ENCODE measurements around the gene PHETA1.
"Not testable (repeated sequence)": the region's sequence is repeated elsewhere in the genome, so short reads cannot be mapped to it uniquely, and the experiment has no call there.

Gene PHETA1

DNA sequence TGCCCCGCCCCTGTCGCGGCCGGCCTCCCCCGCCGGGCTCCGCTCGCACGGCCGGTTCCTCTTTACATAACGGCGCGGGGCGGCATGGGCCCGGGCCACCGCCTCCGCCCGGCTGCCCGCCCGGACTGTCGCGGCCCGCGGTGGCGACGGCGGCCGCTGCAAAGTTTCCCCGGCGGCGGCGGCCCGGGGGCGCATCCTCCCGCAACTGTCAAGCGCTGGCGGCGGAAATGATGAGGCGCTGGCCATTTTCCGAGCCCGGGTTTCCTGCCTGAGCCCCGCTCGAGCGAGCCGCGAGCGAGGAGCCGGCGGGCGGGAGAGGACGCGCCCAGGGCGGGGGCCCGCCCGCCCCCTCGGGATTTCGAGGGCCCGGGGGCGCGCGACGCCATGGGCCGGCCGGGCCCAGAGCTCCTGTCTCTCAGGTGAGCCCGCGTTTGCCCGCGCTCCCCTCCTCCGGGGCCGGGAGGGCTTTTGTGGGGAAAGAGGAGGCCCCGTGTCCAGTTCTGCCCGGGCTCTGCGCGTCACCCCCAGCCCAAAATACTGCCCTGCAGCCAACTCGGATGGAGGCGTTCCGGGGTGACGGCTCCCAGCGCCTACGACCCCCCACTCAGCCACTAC is 37.1 kb upstream of the PHETA1 start, which contains the start of gene SH2B3:
Gene SH2B3, plus strand, starts transcription at position 65 of the 615 bp plus-strand sequence. CDS start 12,223 bp downstream, outside the sequence.
- peak in 1 of 2 donors; percentile 51 for DNase-seq (ENCODE audit: low read depth in 1 of 2, low spot score in 1 of 2)

DNA sequence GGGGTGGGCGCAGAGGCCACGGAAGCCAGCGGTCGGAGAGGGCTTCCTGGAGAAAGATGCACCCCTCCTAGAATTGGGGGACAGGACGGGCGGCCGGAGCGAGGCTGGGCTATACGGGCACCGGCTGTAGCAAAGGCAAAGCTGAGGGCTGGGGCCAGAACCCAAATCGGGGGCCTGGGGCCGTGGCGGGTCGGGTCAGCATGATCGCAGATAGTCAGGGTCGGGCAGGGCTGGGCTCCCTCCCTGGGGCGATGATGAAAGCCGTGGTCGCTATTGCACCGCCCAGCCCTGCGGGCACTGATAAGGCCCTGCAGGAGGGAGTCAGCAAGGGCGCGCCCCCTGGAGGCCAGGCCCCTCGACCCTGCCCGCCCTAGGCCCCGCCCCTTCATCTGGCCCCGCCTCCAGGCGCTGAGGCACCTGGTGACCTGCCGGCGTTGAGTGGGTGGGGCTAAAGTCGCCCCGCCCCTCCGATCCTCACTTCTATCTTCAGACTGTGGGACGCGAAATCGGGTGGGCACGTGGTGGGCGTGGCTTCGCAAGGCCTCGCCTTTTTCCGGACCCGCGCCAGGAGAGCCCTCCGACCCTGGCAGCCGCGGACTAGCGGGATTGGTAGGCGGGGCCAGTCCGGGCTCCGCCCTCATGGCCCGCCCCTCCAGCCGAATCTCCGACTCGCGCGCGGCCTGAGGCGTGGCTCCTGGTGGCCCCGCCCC is 36.4 kb upstream of the PHETA1 start:
- DNase-seq (ENCODE audit: low read depth in 1 of 2, low spot score in 1 of 2): peak; percentile 97 to 98

DNA sequence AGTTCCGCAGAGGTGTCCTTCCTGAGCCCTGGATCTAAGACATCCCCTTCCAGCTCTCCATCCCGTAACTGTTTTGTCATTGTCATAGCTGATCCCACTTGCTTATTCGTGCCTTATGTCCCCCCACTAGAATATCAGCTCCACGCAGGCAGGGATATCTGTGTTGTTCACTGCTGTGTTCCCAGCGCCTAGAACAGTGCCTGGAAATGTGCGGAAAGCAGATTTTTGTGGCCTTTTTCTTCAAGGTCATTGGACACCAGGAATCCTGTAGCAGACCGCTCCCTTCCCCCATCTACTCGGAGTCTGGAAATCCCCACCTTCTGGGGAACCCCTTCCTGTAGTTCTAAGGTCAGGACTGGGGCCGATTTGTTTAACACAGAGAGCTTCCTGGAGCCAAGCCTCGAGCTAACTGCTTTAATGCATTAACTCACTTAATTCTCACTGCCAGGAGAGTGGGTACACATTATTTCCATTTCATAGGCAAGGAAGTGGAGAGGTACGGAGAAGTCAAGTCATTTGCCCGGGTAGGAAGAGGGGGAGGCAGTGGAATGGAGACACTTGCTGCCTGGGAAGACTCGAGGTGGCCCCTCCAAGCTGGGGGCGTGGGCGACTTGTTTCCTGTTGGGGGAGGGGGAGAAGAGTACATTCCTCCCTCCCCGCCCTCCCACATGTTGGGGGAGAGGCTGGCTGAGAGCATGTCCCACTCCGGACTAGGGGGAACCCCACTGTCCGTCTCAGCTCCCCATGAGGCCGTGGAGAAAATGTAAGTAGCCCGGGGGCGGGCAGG is 35.7 kb upstream of the PHETA1 start:
- peak in 1 of 2 donors; percentile 56 for DNase-seq (ENCODE audit: low read depth in 1 of 2, low spot score in 1 of 2)

DNA sequence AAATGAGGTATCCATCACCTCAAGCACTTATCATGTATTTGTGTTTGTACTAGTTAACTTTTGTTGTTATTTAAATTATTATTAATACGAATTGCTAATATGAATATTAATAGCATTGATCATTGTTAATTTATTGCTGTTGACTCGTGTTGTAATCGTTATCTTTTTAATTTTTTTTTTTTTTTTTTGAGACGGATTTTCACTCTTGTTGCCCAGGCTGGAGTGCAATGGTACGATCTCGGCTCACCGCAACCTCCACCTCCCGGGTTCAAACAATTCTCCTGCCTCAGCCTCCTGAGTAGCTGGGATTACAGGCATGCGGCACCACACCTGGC is 33.6 kb upstream of the PHETA1 start:
- not testable (repeated sequence) for DNase-seq (ENCODE audit: low read depth in 1 of 2, low spot score in 1 of 2)

DNA sequence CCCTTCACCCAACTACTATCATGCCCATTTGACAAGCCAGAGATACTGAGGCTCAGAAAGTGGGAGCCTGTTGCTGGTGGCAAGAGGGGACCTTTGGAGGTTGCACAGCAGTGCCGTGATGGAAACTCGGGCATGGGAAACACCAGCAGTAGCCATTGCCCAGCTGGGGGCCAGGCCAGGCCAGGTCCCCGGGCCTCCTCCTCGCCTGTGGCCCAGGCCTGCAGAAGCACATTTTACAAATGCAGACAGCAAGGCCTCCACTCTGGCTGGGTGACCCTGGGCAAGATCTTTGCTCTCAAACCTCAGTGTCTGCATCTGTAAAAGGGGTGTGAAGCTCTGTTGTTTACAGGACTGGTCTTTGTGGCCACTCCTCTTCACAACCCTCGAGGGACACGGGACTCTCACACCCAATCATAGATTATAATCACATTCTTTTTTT is 32.3 kb upstream of the PHETA1 start:
- no peak for DNase-seq (ENCODE audit: low read depth in 1 of 2, low spot score in 1 of 2)

DNA sequence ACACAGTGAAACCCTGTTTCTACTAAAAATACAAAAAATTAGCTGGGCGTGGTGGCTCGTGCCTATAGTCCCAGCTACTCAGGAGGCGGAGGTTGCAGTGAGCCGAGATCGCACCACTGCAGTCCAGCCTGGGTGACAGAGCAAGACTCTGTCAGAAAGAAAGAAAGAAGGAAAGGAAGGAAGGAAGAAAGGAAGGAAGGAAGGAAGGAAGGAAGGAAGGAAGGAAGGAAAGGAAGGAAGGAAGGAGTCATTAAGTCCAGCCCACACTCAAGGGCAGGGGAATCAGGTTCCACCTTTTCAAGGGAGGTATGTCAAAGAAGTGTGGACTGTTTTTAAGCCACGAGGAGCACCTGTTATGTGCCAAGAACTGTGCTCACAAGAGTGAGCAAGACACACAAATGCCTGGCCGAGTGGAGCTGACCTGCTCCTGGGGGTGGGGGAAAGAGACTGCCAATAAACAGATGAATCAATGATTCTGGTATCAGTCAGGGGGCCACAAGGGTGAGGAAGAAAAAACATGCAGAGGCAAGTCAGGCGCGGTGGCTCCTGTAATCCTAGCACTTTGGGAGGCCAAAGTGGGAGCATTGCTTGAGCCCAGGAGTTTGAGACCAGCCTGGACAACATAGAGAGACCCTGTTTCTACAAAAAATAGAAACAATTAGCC is 31.0 kb upstream of the PHETA1 start:
- DNase-seq (ENCODE audit: low read depth in 1 of 2, low spot score in 1 of 2): not testable (repeated sequence)

DNA sequence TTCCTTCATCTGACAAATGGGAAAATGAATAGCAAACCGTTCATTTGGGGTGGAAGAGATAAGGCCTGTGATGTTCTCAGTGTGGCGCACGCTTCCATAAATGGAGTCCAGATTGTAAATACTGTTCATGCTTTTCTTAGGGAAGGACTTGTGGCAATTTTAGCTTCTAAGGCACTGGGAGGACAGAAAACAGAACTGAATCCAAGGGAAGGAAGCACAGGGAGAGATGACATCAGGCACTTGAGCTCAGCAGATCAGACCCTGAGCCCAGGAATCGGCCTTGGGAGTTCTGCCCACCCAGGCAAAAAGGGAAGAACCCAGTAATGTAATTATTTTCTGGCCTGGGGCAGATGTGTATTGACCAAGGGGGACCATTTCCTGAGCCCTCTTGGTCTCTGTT is 29.6 kb upstream of the PHETA1 start:
- DNase-seq (ENCODE audit: low read depth in 1 of 2, low spot score in 1 of 2): no peak

DNA sequence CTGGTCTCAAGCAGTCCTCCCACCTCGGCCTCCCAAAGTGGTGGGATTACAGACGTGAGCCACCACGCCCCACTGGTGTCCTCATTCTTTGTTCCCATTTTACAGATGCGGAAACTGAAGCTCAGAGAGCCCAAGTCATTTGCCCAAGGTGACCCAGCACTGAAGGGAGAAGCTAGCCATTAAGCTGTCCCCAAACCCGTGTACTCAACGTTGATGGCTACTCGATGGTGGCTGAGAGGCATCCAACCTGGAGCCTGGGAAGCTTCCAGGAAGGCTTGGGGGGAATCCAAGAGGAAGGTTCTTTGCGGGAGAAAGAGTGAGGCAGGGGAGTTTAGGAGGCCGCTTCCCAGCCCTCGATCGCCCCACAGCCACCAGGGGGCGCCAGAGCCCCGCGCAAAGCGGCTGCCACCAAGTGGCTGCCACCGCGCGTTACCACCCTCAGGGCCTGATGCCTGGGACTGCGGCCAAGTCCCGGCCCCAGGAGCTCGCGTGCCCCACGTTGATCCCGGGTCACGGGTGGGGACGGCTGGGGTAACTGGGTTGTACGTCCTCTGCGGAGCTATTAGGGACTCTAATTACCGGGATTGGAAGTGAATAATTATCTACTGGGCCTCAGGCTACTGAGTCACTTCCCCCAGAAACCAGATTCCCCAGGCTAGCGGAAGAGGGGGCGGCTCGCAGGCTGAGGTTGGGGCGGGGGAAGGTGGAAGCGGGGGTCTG is 28.0 kb upstream of the PHETA1 start:
- peak; percentile 85 to 88 for DNase-seq (ENCODE audit: low read depth in 1 of 2, low spot score in 1 of 2)

DNA sequence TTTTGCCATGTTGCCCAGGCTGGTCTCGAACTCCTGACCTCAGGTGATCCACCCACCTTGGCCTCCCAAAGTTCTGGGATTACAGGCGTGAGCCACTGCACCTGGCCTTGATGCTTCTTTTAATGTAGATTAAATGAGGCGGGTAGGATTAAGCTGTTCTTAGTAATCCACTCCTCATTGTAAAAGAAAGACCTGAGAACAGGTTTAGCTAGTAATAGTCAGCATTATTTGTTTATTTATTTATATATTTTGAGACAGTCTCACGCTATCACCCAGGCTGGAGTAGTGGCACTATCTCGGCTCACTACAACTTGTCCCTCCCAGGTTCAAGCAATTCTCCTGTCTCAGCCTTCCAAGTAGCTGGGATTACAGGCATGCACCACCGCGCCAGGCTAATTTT is 27.4 kb upstream of the PHETA1 start:
- DNase-seq (ENCODE audit: low read depth in 1 of 2, low spot score in 1 of 2): not testable (repeated sequence)

DNA sequence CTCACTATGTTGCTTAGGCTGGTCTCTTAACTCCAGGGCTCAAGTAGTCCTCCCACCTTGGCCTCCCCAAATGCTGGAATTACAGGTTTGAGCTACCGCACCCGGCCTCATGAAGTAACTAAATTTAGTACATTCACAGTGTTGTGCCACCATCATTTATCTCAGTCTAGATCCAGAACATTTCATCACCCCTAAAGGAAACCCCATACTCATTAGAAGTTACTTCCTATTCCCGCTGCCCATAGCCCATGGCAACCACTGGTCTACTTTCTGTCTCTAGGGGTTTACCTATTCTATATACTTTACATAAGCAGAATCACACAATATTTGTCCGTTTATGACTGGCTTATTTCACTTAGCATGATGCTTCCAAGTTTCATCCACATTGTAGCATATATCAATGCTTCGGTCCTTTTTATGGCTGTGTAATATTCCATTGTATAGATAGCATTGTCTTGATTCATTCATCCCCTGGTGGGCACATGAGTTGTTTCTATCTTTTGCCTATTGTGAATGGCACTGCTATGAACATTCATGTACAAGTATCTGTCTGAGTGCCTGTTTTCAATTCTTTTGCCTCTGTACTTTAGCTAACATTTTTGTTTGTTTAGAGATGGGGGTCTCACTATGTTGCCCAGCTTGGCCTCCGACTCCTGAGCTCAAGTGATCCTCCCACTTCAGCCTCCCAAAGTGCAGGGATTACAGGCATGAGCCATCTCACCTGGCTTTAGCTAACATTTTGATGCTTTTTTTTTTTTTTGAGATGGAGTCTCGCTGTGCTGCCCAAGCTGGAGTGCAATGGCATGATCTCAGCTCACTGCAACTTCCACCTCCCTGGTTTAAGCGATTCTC is 26.7 kb upstream of the PHETA1 start:
- DNase-seq (ENCODE audit: low read depth in 1 of 2, low spot score in 1 of 2): no peak

DNA sequence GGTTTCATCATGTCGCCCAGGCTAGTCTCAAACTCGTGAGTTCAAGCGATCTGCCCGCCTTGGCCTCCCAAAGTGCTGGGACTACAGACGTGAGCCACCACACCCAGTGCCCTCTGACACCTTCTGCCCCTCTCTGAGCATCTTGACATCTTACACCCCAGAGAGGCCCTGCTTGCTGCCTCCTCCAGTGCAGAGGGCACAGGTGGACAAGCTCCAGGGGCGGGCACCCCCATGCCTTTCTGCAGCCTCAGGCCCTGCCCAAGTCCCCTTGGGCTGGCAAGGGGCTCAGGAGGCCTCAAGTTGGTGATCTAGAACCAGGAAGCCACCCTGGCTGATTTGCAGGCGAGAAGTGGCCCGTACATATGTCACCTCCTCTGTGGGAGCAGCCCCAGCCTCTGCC is 25.6 kb upstream of the PHETA1 start:
- no peak for DNase-seq (ENCODE audit: low read depth in 1 of 2, low spot score in 1 of 2)

DNA sequence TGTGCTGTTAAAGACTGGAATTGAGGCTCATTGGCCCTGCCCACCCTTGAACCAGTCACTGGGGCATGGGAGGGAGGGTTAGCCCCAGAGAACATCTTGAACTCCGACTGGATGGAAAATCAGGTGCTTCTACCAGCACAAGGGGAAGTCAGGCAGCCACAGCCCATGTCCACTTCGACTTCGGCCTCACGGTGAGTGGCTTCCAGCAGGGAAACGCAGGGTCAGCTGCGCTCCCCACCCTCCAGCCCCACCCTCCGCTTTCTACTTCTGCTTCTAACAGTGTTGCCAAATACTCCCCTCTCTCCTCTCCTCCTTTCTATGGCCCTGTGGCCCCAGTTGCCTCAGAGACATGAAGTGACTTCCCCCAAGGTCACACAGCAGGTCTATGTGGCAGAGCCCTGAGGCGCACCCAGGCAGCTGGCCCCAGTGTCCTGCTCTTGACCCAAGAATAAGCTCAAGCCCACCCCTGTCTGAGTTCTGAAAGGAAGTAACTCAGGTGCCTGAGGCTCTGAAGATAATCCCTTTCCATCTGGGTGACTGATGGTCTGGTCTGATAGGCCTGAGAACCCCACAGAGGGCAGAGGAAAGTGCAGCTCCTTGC is 24.9 kb upstream of the PHETA1 start:
- DNase-seq (ENCODE audit: low read depth in 1 of 2, low spot score in 1 of 2): no peak

DNA sequence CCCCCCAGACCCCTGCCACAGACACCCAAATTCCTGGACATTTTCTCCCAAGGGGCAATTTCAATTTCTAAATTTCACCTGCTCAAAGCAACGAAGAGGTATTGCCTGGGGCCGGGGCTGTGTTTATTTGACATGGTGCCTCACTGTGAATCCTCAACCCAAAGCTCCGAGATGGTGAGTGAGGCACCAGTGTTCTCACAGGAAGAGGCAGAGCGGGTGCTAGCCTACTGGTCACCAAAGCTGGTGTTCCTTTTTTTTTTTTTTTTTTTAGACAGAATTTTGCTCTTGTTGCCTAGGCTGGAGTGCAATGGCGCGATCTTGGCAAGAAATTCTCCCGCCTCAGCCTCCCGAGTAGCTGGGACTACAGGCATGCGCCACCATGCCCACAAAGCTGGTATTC is 22.0 kb upstream of the PHETA1 start:
- no peak for DNase-seq (ENCODE audit: low read depth in 1 of 2, low spot score in 1 of 2)

DNA sequence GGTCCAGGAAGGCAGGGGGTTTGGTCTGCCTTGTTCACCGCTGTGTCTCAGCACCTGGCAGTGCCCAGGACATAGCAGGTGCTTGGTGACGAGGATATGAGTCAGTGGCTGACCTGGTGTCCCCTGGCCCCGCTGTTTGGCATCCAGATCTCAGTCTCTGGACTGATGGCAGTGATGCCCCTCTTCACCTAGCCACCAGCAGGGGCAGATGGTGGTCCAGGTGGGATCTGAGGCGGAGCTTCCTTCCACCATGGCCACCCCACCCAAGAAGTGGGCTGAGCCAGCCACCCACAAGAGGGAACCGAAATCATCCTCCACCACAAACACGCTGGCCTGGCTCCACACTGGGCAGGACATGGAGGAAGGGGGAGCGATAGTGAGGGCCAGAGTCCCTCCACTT is 20.7 kb upstream of the PHETA1 start:
- no peak for DNase-seq (ENCODE audit: low read depth in 1 of 2, low spot score in 1 of 2)

DNA sequence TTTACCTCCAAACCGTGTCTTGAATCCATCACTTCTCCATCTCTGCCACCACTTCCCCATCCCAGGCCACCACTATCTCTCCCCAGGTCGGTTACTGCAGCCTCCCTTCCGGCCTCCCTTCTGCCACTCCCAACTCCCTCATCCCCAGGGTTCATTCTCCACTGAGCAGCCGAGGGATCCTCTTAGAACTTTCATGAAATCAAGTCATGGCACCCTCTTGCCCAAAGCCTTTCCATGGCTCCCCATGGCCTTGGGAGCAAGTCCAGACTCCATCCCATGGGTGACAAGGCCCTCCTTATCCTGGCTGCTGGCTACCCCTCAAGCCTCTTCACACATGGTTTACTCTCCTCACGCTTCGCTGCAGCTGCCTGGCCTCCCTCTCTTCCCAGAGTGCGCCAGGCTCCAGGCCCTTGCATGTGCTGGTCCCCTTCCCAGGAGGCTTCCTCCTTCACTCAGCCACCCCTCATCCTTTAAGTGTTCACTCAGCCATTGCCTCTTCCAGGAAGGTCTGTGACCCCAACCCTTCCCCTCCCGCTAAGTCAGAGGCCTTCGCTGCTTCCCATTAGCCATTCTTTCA is 18.9 kb upstream of the PHETA1 start:
- DNase-seq (ENCODE audit: low read depth in 1 of 2, low spot score in 1 of 2): no peak

DNA sequence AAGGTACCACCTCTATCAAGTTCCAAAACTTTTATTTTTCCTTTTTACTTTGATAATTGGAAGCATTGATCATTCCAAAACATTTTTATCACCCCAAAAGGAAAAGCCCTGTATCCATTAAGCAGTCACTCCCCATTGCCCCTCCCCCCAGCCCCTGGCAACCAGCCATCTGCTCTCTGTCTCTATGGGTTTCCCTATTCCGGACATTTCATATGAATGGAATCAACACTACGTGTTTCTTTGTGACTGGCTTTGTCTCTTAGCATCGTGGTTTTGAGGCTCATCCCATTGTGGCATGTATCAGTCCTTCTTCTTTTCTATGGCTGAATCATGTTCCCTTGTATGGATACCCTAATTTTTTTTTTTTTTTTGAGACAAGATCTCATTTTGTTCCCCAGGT is 18.0 kb upstream of the PHETA1 start:
- DNase-seq (ENCODE audit: low read depth in 1 of 2, low spot score in 1 of 2): no peak

DNA sequence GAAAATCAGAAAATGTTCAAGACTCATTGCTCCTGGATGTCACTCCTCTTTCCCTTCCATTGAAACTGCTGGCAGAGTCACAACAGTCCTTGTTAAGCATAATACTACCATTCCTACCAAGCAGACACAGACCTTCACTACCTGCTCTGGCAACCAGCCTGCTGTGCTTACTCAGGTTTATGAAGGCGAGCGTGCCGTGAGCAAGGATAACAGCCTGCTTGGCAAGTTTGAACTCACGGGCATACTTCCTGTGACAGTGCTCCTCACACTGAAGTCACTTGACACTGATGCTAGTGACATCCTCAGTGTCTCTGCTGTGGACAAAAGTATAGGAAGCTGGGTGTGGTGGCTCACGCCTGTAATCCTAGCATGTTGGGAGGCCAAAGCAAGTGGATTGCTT is 15.7 kb upstream of the PHETA1 start:
- no peak for DNase-seq (ENCODE audit: low read depth in 1 of 2, low spot score in 1 of 2)

DNA sequence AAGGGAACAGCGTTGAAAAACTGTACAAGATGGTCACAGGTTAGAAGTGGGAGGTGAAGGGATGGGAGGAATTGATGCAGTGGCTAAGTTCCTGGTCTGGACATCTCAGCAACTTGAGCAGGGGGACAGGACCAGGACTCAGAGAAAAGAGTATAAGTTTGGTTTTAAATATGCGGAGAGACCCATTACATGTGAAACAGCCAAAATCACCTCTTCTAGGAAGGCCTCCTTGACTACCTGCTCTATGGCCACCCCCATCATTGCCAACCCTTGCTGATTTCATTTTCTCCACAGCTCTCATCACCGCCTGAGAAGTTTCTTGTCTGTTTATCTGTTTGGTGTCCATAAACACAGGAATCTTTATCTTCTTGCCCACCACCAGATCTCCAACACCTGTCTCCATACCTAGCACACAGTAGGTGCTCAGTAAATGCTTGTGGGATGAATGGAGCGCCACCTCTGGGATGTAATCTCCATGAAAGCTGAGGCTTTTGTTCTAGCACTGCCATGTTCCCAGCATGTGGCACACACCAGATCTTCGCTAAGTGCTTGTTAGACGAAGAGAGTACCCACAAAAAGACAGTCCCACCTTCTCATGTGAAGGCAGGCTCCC is 11.2 kb upstream of the PHETA1 start:
- DNase-seq (ENCODE audit: low read depth in 1 of 2, low spot score in 1 of 2): no peak

DNA sequence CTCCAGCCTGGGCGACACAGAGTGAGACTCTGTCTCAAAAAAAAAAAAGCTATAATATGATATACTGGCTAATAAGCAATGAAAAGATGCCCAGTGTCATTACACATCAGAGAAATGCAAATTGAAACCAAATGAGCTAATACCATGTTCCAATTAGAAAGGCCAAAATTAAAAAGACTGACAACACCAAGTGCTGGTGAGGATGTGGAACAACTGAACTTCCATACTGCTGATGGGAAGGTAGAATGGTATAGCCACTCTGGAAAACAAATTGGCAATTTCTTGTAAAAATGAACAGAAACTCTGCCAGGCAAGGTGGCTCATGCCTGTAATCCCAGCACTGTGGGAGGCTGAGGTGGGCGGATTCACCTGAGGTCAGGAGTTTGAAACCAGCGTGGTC is 8.5 kb upstream of the PHETA1 start:
- no peak for DNase-seq (ENCODE audit: low read depth in 1 of 2, low spot score in 1 of 2)

Measured in activated T-helper 1 cell treated with anti-CD3 and anti-CD28 coated beads, Interleukin-2, amount 50 U/mL, for 16 hours (primary cell).